HG03060 (cell line): ENCODE data around the gene STK32B.
"Not testable (repeated sequence)": the region's sequence is repeated elsewhere in the genome, so short reads cannot be mapped to it uniquely, and the experiment has no call there.

Source experiments
- ATAC-seq: cut with Tn5 transposase; IDR thresholded peaks from one replicate; pipeline ENCODE4 v1.9.1; 2021; ENCODE audit warnings: low read depth, moderate number of reproducible peaks; ENCODE audit not compliant: unreplicated experiment

Gene STK32B

GRCh38 chr4:5051278-5052203 is at the start of gene STK32B:
TSS of gene STK32B (plus strand) at chr4:5051480.
- ATAC-seq, result no peak

GRCh38 chr4:5001641-5002040 is 49.6 kb upstream of the STK32B start:
- not testable (repeated sequence) for ATAC-seq

DNA sequence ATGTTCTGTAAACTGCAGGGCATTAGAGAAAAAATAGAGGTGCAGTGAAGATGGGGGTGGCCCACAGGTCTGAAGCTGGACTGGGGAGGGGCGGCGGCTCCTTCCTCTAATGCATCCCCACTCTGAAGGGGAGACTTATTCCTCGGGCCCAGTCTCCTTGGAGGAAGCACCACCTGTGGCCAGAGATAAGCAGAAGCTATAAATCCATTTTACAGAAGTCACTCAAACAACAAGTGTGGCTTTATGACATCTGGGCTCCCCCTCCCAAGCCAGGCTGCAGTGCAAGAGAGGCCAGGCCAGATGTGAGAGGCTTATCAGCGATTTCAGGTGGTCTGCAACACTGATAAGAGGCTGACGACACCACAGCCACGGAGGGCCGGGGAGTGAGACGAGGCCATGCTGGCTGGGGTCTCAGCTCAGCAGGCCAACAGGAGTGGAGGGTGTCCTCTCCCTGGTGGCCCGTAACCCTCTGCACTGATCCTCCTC is 47.9 kb upstream of the STK32B start:
- ATAC-seq, result no peak

GRCh38 chr4:5003918-5004317 is 47.4 kb upstream of the STK32B start:
- ATAC-seq, result no peak

- ATAC-seq, result no peak
Measured at GRCh38 chr4:5004496-5004895, 46.8 kb upstream of the STK32B start.

DNA sequence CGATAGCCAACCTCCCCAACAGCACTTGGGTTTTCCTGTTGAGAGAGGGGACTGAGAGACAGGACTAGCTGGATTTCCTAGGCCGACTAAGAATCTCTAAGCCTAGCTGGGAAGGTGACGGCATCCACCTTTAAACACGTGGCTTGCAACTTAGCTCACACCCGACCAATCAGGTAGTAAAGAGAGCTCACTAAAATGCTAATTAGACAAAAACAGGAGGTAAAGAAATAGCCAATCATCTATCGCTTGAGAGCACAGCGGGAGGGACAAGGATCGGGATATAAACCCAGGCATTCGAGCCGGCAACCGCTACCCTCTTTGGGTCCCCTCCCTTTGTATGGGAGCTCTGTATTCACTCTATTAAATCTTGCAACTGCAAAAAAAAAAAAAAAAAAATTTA is 44.3 kb upstream of the STK32B start:
- not testable (repeated sequence) for ATAC-seq

- ATAC-seq, result no peak
Measured at GRCh38 chr4:5009796-5010195, 41.5 kb upstream of the STK32B start.

DNA sequence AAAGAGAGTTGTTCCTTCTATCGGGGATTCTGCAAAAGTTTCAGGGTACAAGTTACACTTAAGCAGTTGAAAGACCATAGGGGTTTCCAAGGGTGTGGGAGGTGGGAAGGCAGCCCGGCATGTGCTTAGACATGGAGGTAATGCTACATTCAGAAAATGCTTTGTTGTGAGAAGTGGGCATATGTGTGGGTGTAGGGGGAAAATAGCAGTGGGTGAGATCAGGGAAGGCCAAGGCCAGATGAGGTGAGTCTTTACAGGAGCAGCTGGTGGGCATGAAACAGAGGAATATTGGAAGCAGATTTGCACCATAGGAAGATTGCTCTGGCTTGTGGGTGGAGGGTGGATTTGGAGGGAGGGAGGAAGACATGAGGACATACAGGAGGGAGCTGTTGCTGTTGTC is 40.3 kb upstream of the STK32B start:
- ATAC-seq, result no peak

- ATAC-seq, result no peak
Measured at GRCh38 chr4:5012244-5012898, 38.9 kb upstream of the STK32B start.

DNA sequence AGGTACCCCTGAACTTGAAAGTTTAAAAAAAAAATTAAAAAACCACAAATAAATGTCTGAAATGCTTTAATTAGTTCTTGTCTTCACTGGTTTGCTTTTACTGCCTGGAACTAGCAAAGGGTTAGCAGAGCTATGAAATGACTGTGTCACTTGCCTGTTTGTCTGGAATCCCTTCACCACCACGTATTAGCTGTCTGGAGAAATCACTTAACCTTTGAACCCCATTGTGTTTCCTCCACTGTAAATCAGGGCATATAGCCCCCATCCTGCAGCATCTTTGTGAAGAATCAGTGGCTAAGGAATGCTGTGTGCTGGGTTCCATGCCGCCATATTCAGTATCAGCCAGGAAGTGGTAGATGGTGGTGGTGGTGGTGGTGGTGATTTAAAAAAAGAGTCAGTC is 38.3 kb upstream of the STK32B start:
- no peak for ATAC-seq

DNA sequence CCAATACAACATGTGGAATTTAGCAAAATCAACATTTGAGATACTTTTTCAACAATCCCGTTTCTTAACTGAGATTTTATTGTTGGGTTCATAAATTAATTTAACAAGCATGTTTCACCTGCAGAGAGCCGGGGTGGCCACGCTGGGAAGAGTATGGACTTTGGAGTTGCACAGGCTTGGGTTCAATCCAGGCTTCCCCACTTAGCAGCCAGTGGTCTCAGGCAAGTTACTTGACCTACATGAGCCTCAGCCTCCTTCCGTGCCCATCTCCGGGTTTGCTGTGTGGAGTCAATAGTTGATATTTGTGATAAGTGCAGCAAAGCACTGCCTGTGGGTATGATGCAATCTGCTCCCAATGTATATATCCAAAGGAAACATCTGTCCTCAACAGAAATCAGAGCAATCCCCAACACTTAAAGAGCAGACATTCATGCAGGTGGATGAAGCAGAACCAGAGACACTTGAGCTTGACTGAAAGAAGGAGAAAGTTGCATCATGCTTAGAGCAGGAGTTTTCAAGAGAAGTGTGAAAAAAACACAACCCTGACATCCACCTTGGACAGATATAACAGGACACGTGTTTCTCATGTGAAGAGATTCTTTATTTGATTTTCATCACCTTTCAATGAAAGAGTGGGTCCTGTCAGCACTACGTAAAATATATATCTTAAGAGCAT is 37.1 kb upstream of the STK32B start:
- ATAC-seq, result no peak

DNA sequence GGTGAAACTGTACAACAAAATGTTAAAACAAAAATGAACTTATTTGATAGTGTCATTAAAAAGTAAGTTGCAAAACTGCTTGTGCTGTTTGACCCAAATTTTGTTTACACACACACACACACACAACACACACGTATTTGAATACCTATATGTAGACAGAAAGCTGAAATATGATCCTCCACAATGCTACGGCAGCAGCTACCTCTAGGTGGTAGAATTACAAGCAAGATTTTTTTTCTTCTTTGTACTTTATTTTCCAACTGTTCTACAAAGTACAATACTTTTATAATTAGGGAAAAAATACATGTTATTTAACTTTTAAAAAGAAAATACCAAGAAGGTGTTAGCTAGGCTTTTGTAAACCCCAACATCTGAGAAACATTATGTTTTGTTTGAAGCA is 33.2 kb upstream of the STK32B start:
- no peak for ATAC-seq

DNA sequence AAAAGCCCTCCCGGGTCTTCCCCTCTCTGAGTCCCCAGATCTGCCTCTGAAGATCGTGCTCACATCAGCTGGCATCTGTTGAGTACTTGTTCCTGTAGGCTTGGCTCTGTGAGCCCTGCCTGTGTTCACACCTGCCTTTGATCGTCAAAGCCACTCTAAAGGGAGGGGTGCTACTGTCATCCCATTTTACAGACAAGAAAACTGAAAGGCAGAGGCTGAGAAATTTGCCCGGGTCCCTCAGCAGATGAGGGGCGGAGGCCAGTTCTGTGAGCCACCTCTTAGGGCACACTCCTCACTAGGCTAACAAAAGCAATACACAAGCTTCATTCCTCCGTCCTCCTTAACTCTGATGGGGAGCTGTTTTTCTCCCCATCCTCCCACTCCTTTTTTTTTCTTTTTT is 32.7 kb upstream of the STK32B start:
- ATAC-seq, result no peak

GRCh38 chr4:5019274-5019673 is 32.0 kb upstream of the STK32B start, which contains the start of gene CYTL1:
TSS of gene CYTL1 (minus strand) at chr4:5019458. CDS start at chr4:5019445, 13 bp downstream.
- ATAC-seq, result no peak

DNA sequence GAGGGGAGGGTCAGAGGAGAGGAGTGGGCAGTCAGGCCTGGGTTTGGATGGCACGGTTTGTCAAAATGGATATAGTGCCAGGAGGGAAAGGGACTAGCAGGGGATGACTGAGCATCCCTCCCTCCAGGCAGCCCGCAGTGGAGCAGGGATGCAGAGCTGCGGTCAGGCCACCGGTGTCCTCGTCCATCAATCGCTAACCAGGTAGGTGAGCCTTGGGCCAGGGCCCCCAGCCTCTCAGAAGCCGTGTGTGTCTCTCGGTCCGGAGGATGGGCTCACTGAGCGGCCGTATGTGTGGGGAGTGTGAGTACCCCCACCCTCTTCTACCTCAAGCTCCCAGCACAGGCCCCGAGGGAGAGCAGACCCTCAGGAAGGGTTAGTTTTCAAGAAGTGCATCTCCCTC is 31.5 kb upstream of the STK32B start:
- no peak for ATAC-seq

DNA sequence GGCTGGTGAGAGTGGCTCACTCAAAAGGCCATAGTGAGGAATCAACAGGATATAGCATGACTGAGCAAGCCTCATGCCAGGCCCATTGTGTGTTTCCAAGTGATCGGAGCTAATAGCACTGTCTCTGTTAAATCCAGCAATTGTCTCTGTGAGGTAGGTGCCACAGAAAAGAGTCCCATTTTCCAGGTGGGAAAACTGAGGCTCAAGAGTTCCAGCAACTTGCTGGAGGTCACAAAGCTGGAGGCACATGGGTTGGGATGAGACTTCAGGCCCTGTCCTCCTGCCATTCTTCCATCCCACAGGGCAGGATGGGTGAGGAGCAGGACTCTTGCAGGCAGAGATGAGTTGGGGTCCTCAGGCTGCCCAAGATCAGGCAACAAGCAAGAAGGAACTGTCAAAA is 30.9 kb upstream of the STK32B start:
- no peak for ATAC-seq

DNA sequence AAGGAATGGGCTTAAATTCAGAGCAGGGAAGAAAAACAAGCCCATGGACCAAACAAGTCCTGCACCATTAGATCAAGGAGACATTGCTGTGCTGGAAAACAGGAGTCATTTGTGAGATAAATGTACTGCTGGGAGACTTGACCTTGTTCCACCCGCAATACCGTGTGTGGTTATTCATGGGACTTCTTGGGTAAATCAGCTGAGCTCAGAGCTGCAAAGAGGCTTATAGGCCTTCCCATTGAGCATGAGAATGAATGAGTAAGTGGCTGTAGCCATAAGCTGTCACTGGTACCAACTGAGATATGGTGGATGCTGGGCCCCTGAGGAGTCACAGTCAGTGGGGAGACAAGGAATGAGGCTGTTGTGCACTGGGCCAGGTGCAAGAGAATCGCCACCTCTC is 29.7 kb upstream of the STK32B start:
- no peak for ATAC-seq

DNA sequence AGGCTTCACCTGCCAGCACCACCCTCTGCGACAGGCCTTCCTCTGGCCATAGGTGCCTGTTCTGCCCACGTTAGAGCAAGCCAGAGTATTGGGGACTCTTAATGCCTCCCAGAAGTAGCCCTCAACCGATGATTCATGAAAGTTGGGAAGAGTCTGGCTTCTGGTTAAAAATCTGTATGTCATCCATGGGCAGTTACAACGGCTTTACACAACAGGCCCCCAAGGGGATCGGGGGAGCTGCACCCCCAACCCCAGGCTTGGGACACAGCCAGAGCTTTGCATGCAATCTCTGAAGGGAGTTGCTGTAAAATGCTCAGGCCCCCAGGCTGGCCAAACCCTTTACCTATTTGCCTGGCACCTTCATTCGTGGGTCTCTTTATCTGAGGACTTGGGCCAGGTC is 26.6 kb upstream of the STK32B start:
- ATAC-seq, result no peak

- ATAC-seq, result no peak
Measured at GRCh38 chr4:5026371-5026770, 24.9 kb upstream of the STK32B start.

DNA sequence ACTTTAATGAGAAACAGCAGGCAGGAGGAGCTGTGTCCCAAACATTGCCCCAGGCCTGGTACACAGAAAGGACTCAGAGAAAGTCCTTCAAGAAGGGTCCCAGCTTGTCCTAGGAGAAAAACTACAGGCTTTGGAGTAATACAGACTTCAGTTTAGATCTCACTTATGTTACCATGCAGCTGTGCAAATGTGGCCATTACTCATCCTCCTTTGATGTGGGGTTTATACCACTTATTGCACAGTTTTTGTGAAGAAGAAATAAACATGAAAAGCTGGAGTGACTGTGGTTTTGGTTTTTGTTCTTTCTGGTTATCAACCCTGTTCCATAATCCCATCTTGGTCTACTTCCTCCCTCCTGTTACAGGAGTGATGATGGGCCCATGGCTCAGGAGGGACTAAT is 23.9 kb upstream of the STK32B start:
- no peak for ATAC-seq

- no peak for ATAC-seq
Measured at GRCh38 chr4:5028480-5028879, 22.8 kb upstream of the STK32B start.
